H1 (cell line): Measurements from ENCODE around the gene HEATR9. TPM values are rescaled to one million over a fixed set of nuclear protein-coding genes. Genes with fewer than 3 reads are reported as not detected.

Experiments used
- ATF2 ChIP-seq: IDR thresholded peaks from 2 replicates; pipeline ENCODE4 v1.6.1; 2012; ENCODE audit warnings: low read length, inconsistent platforms
- FOSL1 ChIP-seq: IDR thresholded peaks from 2 replicates; pipeline ENCODE4 v1.6.1; 2011; ENCODE audit warnings: mild to moderate bottlenecking, low read depth, low read length, moderate library complexity; ENCODE audit not compliant: insufficient read depth
- KDM4A ChIP-seq: IDR thresholded peaks from one replicate; pipeline ENCODE4 v1.7.1; 2012; ENCODE audit warnings: low read depth, mild to moderate bottlenecking, moderate library complexity, low read length, inconsistent platforms; ENCODE audit not compliant: severe bottlenecking
- SIN3A ChIP-seq, 2 experiments: IDR thresholded peaks in 1 of 2; conservative IDR thresholded peaks in 1 of 2; 2 replicates each; pipeline ENCODE4 v1.6.1; 2011 to 2012; ENCODE audit warnings: low read length in 2 of 2, improper control_type of control experiment in 1 of 2, low read depth in 1 of 2, mild to moderate bottlenecking in 1 of 2
- ZNF274 ChIP-seq: IDR thresholded peaks from 2 replicates; pipeline ENCODE4 v1.7.0; 2012; ENCODE audit warnings: low read length, borderline replicate concordance; ENCODE audit errors: extremely low read depth
- polyA plus RNA-seq, 7 experiments: library from polyadenylated mRNA; depleted of rRNA in 3 of 7; stranded (reverse) in 5 of 7; unstranded in 2 of 7; fragments of >200 nt in 5 of 7; fragments of 200-250 nt in 2 of 7; gene quantifications; 1 replicate in 5 of 7; 2 replicates in 1 of 7; 4 replicates in 1 of 7; pipeline versions ENCODE4 v1.2.1 to v1.2.3, GENCODE V29; 2011 to 2013; ENCODE audit warnings: missing spikeins in 2 of 7, mixed read lengths in 2 of 7
- total RNA-seq: library from RNA; stranded (reverse); fragmentation: NEBNext Ultra II Directional; extraction: Animal tissue kit (Norgen Biotek cat#: 25700); gene quantifications from 2 replicates; pipeline ENCODE4 v1.2.1, GENCODE V29; 2021

Gene HEATR9
- total and polyA plus RNA-seq, 2 of the 8 experiments (the other 6 are each of a cell fraction or from before 2014, with no cell fraction given) = not detected

- TF ChIP-seq FOSL1 = no peak
- TF ChIP-seq SIN3A (conservative IDR thresholded peaks at IDR 0.05 in 1 of 2, IDR thresholded peaks at IDR 0.05 in 1 of 2; ENCODE audit: low read depth in 1 of 2, low read length in 2 of 2) = 0 out of 4 replicates have a peak, but pooled peaks of 1 of the 2 experiments have one; percentile 2
- TF ChIP-seq KDM4A = no peak
- no peak for TF ChIP-seq ZNF274
- no peak for TF ChIP-seq ATF2
Observed at GRCh38 chr17:35808240-35808961, 60.3 kb downstream of the HEATR9 start (continued).
